Raji (cell line): ENCODE results near the gene TMEM158.

Experiments used
- POLR2A ChIP-seq: IDR thresholded peaks from 2 replicates; pipeline ENCODE4 v1.6.1; 2011; ENCODE audit warnings: low read depth, low read length, control low read depth; ENCODE audit not compliant: insufficient read depth

TMEM158 gene

GRCh38 chr3:45244356-45244755 lies 18.3 kb upstream of the TMEM158 start:
- no peak for TF ChIP-seq POLR2A

DNA sequence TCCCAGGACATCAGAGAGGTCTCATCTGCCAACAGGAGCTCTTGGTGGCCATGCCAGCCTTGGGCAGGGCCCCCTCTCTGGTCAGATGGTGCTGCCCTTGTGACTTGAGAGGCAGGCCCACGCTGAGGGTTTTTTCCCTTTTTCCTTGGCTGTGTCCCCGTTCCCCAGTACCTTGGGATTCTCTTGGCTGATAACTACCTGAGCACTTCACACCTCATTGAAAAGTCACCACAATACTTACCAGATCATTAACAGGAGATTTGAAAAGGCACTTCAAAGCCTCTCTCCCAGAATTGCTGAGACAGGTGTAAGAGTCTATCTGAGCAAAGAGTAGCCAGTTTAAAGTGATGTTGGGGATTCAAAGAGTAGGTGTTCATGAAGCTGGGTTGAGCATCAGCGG lies 15.1 kb upstream of the TMEM158 start:
- no peak for TF ChIP-seq POLR2A

DNA sequence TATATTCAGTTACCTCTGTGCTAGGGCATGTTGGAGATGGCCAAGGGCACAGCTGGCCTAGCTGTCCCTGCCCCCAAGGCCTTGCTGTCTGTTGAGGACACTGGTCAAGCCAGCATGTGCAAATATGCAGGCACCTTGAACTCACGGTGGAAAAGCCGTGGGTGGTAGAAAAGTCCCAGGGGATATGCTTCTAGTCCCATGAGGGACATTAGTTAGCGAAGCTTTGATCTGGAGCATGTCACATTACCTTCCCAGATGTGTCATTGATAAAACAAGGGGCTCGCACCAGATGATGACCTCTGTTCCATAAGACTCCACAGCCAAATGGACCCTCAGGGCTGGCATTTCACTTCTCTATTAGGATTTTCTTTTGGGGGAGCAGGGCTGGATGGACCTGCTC lies 14.2 kb upstream of the TMEM158 start:
- no peak for TF ChIP-seq POLR2A

DNA sequence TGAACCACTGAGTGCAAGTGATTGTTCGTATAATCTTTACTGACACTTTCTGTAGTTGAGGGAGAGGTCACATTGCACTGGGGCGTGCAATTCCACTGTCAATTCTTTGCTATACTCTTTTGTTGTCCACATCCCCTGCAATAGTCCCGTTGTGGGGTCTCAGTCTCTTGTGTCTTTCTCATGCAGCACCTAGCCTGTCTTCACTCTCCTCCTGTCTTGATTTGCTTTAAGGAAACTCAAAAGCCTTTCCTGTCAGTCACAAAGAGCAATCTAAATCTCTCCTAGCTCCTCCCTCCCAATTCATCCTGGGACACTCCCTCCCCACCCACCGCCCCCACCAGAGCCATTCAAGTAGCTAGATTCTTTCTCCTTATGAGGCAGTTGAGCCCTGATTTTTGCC lies 13.2 kb upstream of the TMEM158 start:
- no peak for TF ChIP-seq POLR2A

DNA sequence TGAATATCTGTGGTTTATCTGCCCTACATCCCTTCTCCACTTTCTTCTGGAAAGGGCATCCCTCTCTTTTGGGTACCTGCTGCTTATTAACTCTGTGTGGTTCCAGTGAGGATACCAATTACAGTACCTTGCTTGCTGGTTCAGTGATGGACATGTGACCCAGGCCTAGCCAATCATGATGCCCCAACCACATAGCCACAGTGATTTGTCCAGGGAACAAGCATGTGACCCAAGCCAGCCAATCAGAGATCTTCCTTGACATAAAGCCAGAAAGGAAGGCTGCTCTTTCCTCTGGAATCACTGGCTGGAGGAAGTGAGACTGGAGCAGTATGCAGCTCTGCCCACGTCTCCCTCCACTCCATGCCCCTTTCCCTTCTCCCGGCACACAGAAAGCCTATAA lies 10.9 kb upstream of the TMEM158 start:
- no peak for TF ChIP-seq POLR2A

- TF ChIP-seq POLR2A: no peak
Observed at GRCh38 chr3:45235409-45235808, 9.3 kb upstream of the TMEM158 start.

GRCh38 chr3:45234250-45234649 lies 8.2 kb upstream of the TMEM158 start:
- TF ChIP-seq POLR2A: no peak

DNA sequence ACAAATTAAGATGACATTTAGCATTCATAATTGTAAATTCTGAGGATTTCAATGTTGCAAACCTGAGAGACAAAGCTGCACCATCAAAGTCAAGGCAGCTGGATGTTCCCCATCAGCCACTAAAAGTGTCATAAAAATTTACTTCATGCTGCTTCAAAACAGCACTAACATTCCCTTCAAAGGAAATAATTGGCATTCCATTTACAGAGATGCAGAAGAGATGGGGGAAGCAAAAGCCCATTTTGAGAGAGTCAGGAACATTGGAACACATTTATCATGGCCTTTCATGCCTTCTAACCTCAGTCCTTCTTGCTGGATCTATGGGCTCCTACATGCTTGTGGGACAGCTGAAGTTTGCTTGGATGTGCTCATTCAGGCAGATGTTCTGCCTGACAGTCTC lies 6.4 kb upstream of the TMEM158 start:
- TF ChIP-seq POLR2A: no peak

DNA sequence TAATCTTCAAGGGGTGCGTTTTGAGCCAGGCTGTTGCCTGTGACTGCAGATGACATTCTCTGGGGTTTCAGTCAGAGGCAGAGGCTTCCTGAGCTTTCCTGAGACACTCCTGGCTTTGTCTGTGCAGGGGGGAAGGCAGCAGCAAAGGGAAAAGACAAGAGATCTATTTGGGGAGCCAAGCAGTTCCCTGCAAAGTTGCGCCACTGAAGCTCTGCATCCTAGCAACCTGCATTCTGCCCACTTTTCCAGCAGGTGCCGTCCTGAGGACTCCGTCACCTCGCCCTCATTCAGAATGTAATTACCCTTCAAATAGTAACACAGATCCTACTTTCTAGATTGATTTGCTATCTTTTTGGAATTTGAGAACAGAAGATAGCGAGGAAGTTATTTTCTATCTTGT lies 1.9 kb upstream of the TMEM158 start:
- TF ChIP-seq POLR2A: no peak

DNA sequence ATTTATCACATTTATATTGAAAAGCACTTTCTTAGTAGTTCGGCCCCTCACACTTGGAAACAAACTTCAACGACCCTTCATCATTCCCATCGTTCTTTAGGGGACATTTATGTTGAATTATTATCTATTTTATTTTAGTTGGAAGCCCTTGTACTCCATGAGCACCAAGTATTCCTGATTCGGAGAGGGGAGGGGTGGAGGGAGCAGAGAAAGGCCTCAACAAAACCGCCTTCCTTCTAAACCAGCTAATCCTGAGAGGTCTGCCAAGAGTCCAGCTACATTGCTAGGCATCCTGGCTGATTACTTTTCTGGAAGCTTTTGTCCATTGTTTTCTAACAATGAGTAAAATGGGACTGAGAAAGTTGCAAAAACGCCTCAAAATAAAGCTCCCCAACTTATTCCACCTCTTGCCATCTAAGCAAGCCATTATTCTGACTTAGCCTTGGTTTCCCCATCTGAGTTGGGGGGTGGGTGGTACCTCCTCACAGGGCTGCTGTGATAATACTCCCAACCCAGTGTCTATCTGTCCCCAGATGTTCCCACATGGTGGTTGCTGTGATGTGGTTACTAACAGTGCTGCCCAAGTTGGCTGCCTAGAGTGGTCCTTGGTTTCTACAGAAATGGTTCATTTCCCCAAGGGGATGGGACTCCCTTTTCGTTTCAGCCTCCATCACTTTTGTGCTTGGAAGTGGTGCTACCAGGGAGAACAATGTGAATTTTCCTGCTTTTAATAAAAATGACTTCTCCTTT lies 1.2 kb upstream of the TMEM158 start:
- no peak for TF ChIP-seq POLR2A

GRCh38 chr3:45225465-45226205 lies 452 bp downstream of the TMEM158 start:
- TF ChIP-seq POLR2A: no peak

DNA sequence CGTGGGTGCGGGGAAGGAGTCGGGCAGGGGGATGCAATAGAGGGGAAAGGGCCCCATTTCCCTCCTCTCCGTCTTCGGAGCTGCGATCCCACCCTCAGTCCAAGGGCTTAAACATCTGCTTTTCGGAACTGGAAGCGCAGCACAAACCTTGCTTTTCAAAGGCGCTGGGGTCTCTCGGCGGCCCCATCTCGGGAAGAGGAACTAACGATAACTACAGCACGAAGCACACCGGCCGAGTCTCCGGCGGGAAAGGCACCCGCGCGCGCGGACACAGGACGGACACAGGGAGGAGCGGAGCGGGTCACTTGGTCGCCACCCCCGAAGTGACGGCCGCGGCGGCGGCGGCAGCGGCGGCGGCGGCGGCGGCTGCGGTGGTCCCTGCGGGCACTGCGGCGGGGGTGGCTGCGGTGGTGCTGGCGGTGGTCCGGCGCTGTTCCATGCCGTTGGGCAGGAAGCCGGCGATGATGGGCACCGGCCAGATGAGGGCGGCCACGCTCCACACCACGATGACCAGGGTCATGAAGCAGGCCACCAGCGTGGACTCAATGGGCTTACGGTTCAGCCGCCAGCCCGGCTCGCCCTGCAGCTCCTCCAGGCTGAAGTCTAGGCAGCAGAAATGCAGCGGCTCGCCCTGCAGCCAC lies 1.1 kb downstream of the TMEM158 start:
- no peak for TF ChIP-seq POLR2A

DNA sequence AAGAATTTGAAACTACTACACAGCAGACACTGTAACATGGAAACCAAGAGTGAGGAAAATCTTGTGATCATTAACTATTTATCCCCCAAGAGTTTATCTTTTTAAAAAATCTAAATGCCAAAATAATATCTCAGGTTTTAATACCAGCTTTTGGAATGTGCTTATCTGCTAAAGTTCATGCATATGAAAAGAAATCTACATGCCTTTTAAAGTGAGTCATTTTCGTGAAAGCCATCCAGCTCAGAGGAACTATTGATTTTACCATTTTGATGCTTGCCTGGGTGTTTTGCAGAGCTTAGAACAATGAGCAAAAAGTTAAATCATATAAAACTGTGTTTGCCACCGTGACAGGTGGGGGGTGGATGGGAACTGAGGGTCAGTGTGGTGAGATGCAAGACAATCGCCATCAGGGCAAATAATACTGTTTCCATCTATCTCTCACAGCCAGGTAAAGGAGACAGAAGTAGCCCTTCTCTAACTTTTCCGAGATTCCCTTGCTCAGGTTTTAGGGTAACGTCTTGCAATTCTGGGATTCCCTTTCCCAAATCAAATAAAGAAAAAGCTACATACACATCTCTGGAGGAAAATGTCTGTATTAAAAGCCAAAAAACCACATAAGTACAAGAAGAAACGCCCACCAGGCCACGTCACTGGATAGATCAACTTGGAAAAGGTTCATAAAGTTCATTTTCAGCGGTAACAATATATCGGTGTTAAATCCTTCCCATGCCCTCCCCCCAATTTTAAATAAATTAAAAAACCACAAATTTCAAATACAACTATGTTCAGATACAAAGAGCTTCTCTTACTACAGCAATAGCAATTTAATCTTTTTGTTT lies 2.0 kb downstream of the TMEM158 start:
- TF ChIP-seq POLR2A: no peak

GRCh38 chr3:45219694-45220093 lies 6.4 kb downstream of the TMEM158 start:
- TF ChIP-seq POLR2A: no peak
